Limb (tissue), 2 donors: Measurements from ENCODE around the gene TPRX2.
"Not testable (repeated sequence)": the region's sequence is repeated elsewhere in the genome, so short reads cannot be mapped to it uniquely, and the experiment has no call there.

Source experiments
- DNase-seq, 2 donors: peaks; one replicate each; pipeline ENCODE4 v3.0.0-alpha.2; 2016; ENCODE audit errors: extremely low spot score in 2 of 2

Gene TPRX2

GRCh38 chr19:47858646-47859285, at the start of gene TPRX2:
Gene TPRX2 (plus strand): TSS chr19:47859235. CDS start chr19:47859247, 12 bp downstream.
- not testable (repeated sequence) for DNase-seq

DNA sequence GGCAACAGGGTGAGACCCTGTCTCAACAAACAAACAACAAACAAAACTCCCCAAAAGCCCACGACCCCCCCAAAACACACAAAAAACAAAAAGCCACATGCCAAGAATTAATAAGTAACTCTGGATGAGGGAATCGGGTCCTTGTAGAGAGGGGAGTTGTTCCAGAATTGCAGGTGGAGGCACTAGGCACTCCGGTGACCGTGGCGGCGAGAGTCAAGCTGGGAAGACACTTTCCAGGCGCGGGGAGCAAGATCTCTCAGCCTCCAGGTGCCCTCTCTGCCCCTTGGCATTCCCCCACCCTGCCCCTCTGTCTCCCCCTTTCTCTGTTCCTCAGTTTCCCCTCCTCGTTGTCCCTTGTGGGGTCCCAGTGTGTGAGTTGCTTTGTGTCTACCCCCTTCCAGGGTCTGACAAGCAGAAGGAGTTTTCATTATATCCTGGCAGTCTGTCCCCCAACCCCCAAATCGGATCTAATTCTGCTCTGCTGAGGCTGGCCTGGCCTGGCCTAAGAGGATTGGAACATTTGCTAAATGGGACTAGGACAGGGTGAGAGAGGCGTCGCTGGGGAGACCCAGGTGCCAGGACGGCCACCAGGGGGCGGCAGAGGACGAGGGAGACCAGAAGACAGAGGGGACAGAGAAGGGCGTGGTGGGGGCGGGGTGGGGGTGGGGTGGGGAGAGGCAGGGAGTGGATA, 45.6 kb upstream of the TPRX2 start:
- peak; percentile 25 to 86 for DNase-seq

- no peak for DNase-seq
Measured at GRCh38 chr19:47813995-47814328, 45.1 kb upstream of the TPRX2 start.

DNA sequence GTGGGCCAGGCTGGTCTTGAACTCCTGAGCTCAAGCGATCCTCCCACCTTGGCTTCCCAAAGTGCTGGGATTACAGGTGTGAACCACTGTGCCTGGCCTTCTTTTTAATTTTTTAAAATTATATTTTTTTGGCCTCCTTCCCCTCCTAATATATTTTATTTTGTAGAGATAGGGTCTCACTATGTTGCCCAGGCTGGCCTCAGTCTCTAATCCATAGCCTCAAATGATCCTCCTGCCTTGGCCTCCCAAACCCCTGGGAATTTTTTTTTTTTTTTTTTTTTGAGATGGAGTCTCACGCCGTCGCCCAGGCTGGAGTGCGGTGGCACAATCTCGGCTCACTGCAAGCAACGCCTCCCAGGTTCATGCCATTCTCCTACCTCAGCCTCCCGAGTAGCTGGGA, 42.8 kb upstream of the TPRX2 start:
- DNase-seq, result not testable (repeated sequence)

GRCh38 chr19:47818221-47818620, 40.8 kb upstream of the TPRX2 start:
- not testable (repeated sequence) for DNase-seq

GRCh38 chr19:47819858-47820257, 39.2 kb upstream of the TPRX2 start:
- DNase-seq, result no peak

- DNase-seq, result no peak
Measured at GRCh38 chr19:47820410-47820809, 38.6 kb upstream of the TPRX2 start.

DNA sequence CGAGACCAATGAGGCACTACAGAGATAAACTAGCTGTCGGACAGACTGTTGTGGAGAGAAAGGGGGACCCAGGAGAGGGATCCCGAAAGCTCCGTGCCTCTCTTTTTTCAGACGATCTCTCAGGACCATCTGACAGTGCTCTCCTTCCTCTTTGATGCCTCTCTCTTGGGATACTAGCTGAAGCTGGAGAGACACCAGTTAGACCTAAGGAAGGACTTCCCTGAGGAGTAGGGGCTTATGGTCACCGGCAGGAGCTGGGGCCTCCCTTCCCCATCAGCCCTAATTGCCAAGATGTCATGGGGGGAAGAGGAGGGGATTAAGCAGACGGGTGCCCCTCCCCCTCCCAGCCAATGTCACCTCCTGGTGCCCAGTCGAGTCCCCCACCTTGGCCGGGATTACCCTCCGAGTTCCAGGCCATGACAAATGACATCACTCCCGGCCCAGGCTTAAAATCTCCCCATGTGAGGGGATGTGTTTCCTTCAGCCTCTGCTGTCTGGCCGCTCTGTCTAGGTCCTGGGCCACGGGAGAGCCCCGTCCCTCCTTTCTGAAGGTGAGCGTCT, 37.5 kb upstream of the TPRX2 start, which contains the start of gene CRX:
CRX (plus strand) TSS at position 478 of the 561 bp plus-strand sequence. CDS start 12,507 bp downstream, outside the sequence.
- DNase-seq, result no peak

DNA sequence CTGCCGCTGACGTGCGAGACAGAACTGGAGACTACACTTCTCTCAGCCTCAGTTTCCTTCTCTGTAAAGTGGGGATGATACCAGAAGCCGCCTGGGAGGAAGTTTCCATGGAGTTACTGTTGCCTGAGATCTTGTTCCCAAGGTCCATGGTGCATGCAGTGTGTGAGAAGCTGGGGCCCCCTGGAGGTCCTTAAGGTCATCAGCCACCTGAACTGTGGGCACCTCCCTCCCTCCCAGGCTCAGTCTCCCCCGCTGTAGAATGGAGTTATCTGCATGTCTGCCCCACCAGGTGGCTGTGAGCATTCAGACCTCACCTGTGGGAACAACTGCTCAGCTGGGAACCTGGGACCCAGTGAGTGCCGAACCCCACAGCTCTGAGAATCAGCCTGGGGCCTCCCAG, 34.6 kb upstream of the TPRX2 start:
- DNase-seq, result no peak

DNA sequence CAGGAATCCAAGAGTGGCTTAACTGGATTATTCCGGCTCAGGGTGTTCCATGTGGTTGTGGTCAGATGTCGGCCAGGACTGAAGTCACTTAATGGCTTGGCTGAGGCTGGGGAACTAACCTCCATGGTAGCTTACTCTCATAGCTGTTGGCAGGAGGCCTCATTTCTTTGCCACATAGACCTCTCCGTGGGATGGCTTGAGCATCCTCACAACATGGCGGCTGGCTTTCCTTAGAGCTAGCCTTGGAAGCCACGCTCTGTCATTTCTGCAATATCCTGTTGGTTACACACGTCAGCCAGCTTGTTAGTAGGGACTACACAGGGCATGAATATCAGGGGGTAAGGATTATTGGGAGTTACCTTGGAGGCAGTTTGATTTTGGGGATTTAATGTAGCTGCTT, 32.2 kb upstream of the TPRX2 start:
- no peak for DNase-seq

DNA sequence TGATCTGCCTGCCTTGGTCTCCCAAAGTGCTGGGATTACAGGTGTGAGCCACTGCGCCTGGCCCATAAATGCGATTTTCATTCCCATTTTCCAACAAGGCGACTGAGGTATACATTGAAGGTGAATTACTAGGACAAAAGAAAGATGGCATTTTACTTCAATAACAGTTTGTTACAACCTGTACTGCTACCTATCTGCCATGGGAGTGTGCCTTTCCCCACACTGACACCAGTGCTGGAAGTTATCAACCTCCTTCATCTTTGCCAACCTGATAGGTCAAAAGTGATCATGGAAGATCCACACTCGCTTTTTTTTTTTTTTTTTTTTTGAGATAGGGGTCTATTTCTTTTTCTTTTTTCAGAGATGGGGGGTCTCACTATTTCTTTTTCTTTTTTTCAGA, 26.3 kb upstream of the TPRX2 start:
- DNase-seq, result no peak

GRCh38 chr19:47836038-47836437, 23.0 kb upstream of the TPRX2 start:
- DNase-seq, result no peak

GRCh38 chr19:47839411-47839810, 19.6 kb upstream of the TPRX2 start:
- DNase-seq, result no peak

DNA sequence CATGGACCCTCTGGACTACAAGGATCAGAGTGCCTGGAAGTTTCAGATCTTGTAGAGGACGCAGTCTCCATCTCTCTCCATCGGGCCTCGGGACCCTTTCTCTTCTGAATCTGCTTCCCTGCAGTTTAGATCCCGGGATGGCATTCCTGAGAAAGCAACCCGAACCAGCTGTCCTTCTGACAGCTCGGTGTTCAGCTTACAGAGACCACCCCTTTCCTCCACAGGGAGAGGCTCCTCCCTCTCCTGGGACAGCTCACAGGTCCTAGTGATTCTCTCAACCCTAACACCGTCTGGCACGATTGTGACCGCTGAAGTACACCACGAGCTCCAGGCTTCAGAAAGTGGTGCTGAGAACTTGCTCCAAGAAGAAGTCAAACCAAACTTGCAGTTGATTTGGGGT, 19.1 kb upstream of the TPRX2 start:
- no peak for DNase-seq

DNA sequence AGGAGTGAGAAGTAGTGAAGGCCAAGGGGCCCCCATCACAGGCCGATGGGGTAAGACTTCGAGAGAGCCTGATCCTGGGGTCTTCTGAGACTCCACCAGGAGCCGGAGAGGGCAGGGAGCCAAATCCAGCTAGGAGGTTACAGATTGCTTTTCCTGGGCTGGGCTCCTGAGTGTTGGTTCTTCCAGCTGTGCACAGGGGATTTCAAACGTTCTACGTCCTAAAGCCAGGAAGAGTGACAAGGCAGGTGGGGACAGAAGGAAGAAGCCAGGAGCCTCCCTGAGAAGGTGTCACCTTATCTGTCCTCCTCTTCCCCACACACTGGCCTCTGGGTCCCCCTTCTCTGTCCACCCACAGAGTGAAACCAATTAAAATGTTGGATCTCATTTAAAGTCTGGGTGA, 16.1 kb upstream of the TPRX2 start:
- DNase-seq, result no peak

- no peak for DNase-seq
Measured at GRCh38 chr19:47848425-47848822, 10.6 kb upstream of the TPRX2 start.

DNA sequence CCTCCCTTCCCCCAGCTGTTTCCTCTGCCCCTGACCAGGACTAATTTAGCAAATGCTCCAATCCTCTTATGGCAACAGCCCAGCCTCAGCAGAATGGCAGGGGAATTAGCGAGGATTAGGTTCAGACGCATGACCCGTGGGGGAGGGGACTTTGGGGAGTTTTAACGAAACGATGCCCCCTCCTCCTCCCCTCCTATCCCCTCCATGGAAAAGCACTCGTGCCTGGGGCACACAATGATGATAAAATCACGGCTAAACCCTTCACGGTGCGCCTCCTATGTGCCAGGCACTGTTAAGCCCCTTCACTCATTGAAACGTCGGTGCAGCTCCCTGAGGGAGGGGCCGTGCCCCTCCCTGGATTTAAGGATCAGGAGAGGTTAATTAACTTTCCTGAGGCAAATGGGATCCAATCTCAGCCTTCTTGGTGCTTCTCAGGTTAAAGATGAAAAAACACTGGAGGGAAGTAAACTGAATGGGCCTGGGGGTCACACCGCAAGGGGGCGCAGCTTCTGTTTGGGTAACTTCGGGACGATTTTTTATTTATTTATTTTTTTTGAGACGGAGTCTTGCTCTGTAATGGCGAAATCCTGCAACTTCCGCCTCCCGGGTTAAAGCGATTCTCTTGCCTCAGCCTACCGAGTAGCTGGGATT, 10.1 kb upstream of the TPRX2 start:
- peak in 1 of 2 donors; percentile 8 for DNase-seq

DNA sequence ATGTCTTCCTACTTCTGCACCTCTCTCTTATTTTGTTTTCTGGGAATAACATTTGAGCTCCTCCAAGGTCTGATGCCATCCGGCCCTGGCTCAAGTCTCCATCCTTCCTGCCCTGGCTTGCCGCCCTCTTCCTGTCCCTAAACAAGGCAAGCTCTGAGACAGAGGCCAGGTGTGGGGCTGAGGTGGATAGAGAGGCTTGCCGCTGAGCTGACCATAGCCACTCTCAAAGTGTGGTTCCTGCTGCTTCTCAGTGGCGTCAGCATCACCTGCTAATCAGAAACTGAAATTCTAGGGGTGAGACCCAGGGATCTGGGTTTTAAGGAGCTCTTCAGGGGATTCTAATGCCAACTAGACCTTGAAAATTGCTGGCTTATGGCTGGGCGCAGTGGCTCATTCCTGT, 6.0 kb upstream of the TPRX2 start:
- DNase-seq, result no peak

GRCh38 chr19:47854459-47854858, 4.6 kb upstream of the TPRX2 start:
- DNase-seq, result no peak

DNA sequence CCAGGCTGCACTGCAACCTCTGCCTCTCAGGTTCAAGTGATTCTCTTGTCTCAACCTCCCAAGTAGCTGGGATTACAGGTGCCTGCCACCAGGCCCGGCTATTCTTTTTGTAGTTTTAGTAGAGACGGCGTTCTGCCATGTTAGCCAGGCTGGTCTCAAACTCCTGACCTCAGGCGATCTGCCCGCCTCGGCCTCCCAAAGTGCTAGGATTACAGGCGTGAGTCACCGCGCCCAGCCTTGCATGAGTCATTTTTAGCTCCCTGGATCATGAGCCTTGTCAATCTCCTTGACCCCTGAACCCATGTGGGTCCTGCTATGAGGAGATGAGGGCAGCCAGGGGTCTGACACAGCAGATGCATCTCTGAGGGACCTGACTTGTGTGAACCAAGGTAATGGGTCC, 804 bp upstream of the TPRX2 start:
- not testable (repeated sequence) for DNase-seq

- not testable (repeated sequence) for DNase-seq
Measured at GRCh38 chr19:47859838-47860237, 803 bp downstream of the TPRX2 start.

- DNase-seq, result no peak
Measured at GRCh38 chr19:47860602-47861297, 1.7 kb downstream of the TPRX2 start.
